Activated CD4-positive, alpha-beta T cell treated with anti-CD3 and anti-CD28 coated beads, Interleukin-2, amount 10 ng/mL, durations not matched to agents 7 days and 5 days (primary cell): ENCODE data around the gene GID8. TPM values are rescaled to one million over a fixed set of nuclear protein-coding genes. Genes with fewer than 3 reads are reported as not detected.

ENCODE experiments used
- CTCF ChIA-PET: fragments of 350-600 bp; sonication (Branson Sonifier 250); formaldehyde crosslinking; loops from one replicate; lab custom pipeline; 2021; ENCODE audit warnings: antibody characterized with exemption; lab: Charles Lee
- POLR2A ChIA-PET: fragments of 350-600 bp; sonication (Branson Sonifier 250); formaldehyde crosslinking; loops from one replicate; lab custom pipeline; 2021; ENCODE audit warnings: antibody characterized with exemption; lab: Charles Lee
- DNase-seq: peaks from one replicate; pipeline ENCODE4 v3.0.0-alpha.2; 2020
- H3K27ac Mint-ChIP-seq: one replicate; pipeline ENCODE4 v1.8.0; 2021; ENCODE audit warnings: mild to moderate bottlenecking, moderate library complexity, mixed read lengths
- H3K27me3 Mint-ChIP-seq: one replicate; pipeline ENCODE4 v1.8.0; 2021; ENCODE audit warnings: mixed read lengths
- H3K36me3 Mint-ChIP-seq: one replicate; pipeline ENCODE4 v1.8.0; 2021; ENCODE audit warnings: low read depth, mixed read lengths
- H3K4me1 Mint-ChIP-seq: one replicate; pipeline ENCODE4 v1.8.0; 2021; ENCODE audit warnings: mixed read lengths
- H3K4me3 Mint-ChIP-seq: one replicate; pipeline ENCODE4 v1.8.0; 2021; ENCODE audit warnings: mild to moderate bottlenecking, moderate library complexity, mixed read lengths
- H3K9me3 Mint-ChIP-seq: one replicate; pipeline ENCODE4 v1.8.0; 2021; ENCODE audit warnings: mixed read lengths
- total RNA-seq, 2 experiments: library from RNA; stranded (reverse); gene quantifications; one replicate each; pipeline ENCODE4 v1.2.3, GENCODE V29; 2021

The GID8 gene
- total RNA-seq, 2 experiments from 2014 or later = 32.5 to 35.1 TPM

DNA sequence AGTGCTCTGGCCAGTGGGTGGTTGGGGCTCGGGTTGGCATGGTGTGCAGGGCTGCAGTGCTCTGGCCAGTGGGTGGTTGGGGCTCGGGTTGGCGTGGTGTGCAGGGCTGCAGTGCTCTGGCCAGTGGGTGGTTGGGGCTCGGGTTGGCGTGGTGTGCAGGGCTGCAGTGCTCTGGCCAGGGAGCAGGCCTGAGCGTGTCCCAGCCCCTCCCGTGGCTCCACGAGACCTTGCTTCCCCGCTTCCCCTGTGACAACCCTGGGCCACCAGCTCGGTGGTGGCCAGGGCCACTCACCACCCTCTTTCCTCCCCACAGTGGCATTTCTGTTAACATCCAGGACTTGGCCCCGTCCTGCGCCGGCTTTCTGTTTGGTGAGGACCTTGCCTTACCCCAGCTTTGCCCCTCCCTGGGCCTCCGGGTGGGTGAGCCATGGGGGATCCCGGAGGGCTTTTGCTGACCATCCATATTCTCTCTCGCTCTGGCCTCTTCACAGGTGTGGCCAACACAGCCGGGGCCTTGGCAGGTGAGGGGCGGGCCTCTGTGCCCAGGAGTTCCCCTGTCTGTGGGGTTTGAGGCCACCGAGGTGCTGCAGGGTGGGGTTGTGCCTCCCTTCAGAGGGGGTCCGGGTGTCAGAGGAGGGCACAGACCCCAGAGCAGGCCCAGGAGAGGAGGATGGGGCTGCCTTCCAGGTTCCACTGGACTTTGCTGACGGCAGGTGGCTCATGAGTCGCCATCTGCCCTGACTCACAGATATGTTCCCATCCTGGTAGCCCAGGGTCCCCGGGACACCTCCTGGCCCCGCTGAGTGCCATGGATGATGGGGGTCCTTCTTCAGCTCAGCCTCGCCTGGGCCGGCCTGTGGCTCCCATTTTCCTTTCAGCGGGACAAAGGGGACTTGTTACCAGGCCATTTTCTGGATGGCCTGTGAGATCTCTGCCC, 28.5 kb downstream of the GID8 start:
- ChIA-PET CTCF (interaction anchor here (0.5 to 1.3 kb wide), 4 partner anchors 12 to 92 kb away, joined by 3 to 5 read pairs (median 3); no protein-coding TSS in a partner anchor), POLR2A (no interaction called here)
- H3K36me3 Mint-ChIP-seq = no peaks in the 10 kb centered on the region
- H3K4me1 Mint-ChIP-seq = peaks cover 2% of the 10 kb centered on the region
- peaks cover 3% of the 10 kb centered on the region for H3K27me3 Mint-ChIP-seq
- no peak overlapping the region for H3K4me3 Mint-ChIP-seq
- H3K27ac Mint-ChIP-seq = no peak overlapping the region
- no peaks in the 10 kb centered on the region for H3K9me3 Mint-ChIP-seq
- no peak for DNase-seq

DNA sequence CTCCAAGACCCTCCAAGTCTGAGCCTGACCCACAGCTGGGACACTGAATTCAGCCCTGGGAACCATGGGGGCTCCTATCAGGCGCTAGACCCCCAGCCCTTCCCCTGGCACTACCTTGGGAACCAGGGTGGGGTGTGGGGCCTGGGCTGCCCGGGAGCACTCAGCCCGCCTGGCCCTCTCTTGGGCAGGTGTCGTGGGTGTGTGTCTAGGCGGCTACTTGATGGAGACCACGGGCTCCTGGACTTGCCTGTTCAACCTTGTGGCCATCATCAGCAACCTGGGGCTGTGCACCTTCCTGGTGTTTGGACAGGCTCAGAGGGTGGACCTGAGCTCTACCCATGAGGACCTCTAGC, 29.2 kb downstream of the GID8 start:
- H3K9me3 Mint-ChIP-seq = no peaks in the 10 kb centered on the region
- no peak for DNase-seq
- no peak overlapping the region for H3K27ac Mint-ChIP-seq
- ChIA-PET CTCF (interaction anchor here (0.6 to 1.6 kb wide), 4 partner anchors 10 to 42 kb away, joined by 3 to 5 read pairs (median 3); no protein-coding TSS in a partner anchor), POLR2A (no interaction called here)
- H3K27me3 Mint-ChIP-seq = peaks cover 9% of the 10 kb centered on the region
- H3K4me3 Mint-ChIP-seq = no peak overlapping the region
- no peaks in the 10 kb centered on the region for H3K36me3 Mint-ChIP-seq
- H3K4me1 Mint-ChIP-seq = peaks cover 9% of the 10 kb centered on the region

DNA sequence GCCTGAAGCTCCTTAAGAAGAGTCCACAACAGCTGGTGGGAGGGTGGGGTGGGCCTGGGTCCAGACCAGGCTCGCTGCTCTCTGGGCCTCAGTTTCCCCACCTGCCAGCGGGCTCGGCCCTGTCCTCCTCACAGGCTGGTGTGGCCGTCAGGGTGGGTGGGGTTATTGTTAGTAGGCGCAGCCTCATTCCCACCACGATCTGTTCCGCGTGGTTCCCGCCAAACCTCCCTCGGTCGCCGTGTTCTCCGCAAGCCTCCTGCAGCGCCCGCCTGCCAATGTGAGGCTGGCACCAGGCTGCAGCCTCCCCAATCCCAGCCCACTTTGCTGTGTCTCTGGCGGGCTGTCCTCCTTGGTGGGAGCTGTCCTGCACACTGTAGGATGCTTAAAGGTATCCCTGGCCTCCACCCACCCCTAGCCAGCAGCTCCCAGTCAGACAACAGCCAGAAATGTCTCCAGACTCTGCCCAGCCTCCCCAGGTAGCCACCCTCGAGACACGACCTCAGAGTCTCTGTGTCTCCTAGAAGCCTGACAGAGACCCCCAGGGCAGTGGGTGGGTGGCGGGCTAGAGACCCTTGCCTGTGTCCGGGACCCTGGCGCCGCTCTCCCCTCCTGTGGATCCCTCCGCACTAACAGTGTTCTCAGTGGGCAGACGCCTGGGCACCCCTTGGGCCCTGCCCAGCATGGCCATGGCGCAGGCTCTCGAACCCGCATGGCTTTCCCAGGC, 29.8 kb downstream of the GID8 start:
- POLR2A ChIA-PET = no interaction called here
- CTCF ChIA-PET = interaction anchor here (1.3 to 1.6 kb wide), 2 partner anchors 10 to 13 kb away, joined by 3 to 5 read pairs; no protein-coding TSS in a partner anchor
- peaks cover 13% of the 10 kb centered on the region for H3K4me1 Mint-ChIP-seq
- no peak overlapping the region for H3K27ac Mint-ChIP-seq
- DNase-seq = no peak
- no peaks in the 10 kb centered on the region for H3K36me3 Mint-ChIP-seq
- H3K27me3 Mint-ChIP-seq = peaks cover 13% of the 10 kb centered on the region
- H3K9me3 Mint-ChIP-seq = no peaks in the 10 kb centered on the region
- no peak overlapping the region for H3K4me3 Mint-ChIP-seq

- ChIA-PET CTCF (interaction anchor here (1.6 kb wide), 1 partner anchor 9 kb away, joined by 3 read pairs; no protein-coding TSS in a partner anchor), POLR2A (no interaction called here)
- Mint-ChIP-seq H3K4me3 (no peak overlapping the region), H3K4me1 (peaks cover 13% of the 10 kb centered on the region), H3K27me3 (peaks cover 19% of the 10 kb centered on the region), H3K27ac (no peak overlapping the region), H3K36me3 (no peaks in the 10 kb centered on the region), H3K9me3 (no peaks in the 10 kb centered on the region)
- no peak for DNase-seq
These were observed 30.6 kb downstream of the GID8 start for GRCh38 chr20:62968378-62969178.

GRCh38 chr20:62969179-62969760, 31.3 kb downstream of the GID8 start:
- no peaks in the 10 kb centered on the region for H3K9me3 Mint-ChIP-seq

DNA sequence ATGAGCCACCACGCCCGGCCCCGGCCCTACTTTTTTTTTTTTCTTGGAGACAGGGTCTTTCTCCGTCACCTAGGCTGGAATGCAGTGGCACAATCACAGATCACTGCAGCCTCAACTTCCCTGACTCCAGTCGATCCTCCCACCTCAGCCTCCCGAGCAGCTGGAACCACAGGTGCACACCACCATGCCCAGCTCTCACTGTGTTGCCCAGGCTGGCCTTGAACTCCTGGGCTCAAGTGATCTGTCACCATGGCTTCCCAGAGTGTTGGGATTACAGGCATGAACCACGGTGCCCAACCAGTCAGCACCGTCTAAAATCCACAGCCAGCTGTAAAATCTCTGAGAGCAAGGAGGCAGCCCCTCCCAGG, 32.0 kb downstream of the GID8 start:
- Mint-ChIP-seq H3K27me3 (peaks cover 32% of the 10 kb centered on the region), H3K27ac (no peak overlapping the region), H3K9me3 (no peaks in the 10 kb centered on the region), H3K4me3 (no peak overlapping the region), H3K36me3 (no peaks in the 10 kb centered on the region), H3K4me1 (peaks cover 13% of the 10 kb centered on the region)
- ChIA-PET CTCF (interaction anchor here (1.2 to 1.6 kb wide), 2 partner anchors 13 to 39 kb away, joined by 6 read pairs; no protein-coding TSS in a partner anchor), POLR2A (no interaction called here)
- no peak for DNase-seq

More at GRCh38 chr20:62969179-62969760, 31.3 kb downstream of the GID8 start:
- H3K27ac Mint-ChIP-seq = no peak overlapping the region
- peaks cover 13% of the 10 kb centered on the region for H3K4me1 Mint-ChIP-seq
- POLR2A ChIA-PET = no interaction called here
- no peak overlapping the region for H3K4me3 Mint-ChIP-seq
- peaks cover 26% of the 10 kb centered on the region for H3K27me3 Mint-ChIP-seq
- no peak for DNase-seq
- no peaks in the 10 kb centered on the region for H3K36me3 Mint-ChIP-seq
- CTCF ChIA-PET = interaction anchor here (1.6 kb wide), 1 partner anchor 12 kb away, joined by 6 read pairs; no protein-coding TSS in a partner anchor

- ChIA-PET POLR2A (no interaction called here), CTCF (interaction anchor here (1.2 to 1.6 kb wide), 2 partner anchors 14 to 39 kb away, joined by 6 read pairs; no protein-coding TSS in a partner anchor)
- no peak for DNase-seq
- Mint-ChIP-seq H3K4me1 (peaks cover 13% of the 10 kb centered on the region), H3K27me3 (peaks cover 35% of the 10 kb centered on the region), H3K27ac (no peak overlapping the region), H3K36me3 (no peaks in the 10 kb centered on the region), H3K9me3 (no peaks in the 10 kb centered on the region), H3K4me3 (no peak overlapping the region)
These were observed 32.6 kb downstream of the GID8 start for GRCh38 chr20:62970307-62971210.

DNA sequence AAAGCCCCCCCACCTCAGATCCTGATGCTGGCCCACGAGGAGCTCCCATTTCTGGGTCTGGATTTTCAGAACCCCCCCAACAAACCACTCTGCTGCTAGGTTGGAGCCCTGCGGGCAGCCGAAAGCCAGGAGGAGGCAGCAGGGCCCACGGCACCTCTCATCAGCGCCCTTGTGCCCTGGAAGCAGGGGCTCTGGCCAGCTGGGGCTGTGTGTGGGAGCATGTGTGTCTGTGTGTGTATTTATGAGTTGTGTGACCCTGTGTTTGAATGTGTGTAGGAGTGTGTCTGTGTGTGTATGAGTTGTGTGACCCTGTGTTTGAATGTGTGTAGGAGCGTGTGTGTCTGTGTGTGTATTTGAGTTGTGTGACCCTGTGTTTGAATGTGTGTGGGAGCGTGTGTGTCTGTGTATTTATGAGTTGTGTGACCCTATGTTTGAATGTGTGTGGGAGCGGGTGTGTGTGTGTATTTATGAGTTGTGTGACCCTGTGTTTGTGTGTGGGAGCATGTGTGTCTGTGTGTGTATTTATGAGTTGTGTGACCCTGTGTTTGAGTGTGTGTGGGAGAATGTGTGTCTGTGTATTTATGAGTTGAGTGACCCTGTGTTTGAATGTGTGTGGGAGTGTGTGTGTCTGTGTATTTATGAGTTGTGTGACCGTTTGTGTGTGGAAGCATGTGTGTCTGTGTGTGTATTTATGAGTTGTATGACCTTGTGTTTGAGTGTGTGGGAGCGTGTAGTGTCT, 33.4 kb downstream of the GID8 start:
- ChIA-PET CTCF (interaction anchor here (1.2 to 1.9 kb wide), 5 partner anchors 14 to 84 kb away, joined by 3 to 6 read pairs (median 6); no protein-coding TSS in a partner anchor), POLR2A (no interaction called here)
- peaks cover 15% of the 10 kb centered on the region for H3K4me1 Mint-ChIP-seq
- H3K9me3 Mint-ChIP-seq = no peaks in the 10 kb centered on the region
- H3K4me3 Mint-ChIP-seq = no peak overlapping the region
- DNase-seq = no peak
- no peaks in the 10 kb centered on the region for H3K36me3 Mint-ChIP-seq
- peaks cover 41% of the 10 kb centered on the region for H3K27me3 Mint-ChIP-seq
- H3K27ac Mint-ChIP-seq = peak overlapping the region; percentile 5

DNA sequence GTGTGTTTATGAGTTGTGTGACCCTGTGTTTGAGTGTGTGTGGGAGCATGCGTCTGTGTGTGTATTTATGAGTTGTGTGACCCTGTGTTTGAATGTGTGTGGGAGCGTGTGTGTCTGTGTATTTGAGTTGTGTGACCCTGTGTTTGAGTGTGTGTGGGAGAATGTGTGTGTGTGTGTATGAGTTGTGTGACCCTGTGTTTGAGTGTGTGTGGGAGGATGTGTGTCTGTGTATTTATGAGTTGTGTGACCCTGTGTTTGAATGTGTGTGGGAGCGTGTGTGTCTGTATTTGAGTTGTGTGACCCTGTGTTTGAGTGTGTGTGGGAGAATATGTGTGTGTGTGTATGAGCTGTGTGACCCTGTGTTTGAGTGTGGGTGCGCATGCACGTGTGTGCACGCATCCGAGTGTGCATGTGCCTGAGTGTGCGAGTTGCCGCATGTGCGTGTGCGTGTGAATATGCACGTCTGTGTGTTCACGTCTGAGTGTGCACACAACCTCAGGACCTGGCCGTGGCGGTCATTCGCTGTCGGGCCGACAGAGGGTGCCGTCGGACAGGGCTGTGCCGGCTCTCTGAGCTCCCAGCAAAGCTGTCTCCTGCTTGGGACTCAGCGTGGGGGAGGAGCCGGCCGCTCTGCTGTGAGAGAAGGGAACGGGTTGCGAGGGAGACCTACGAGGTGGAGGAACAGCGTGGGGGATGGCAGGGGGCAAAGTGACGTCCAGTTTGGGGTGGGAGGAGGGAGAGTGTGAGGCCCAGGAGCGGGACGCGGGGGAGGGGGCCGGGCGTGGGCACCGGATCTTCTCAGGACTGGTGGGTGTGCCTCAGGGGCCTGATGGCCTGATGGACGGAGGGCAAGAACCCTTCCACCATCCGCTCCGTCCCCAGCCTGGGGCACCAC, 34.2 kb downstream of the GID8 start:
- peak; percentile 86 for DNase-seq
- H3K27ac Mint-ChIP-seq = peak overlapping the region; percentile 5
- H3K9me3 Mint-ChIP-seq = no peaks in the 10 kb centered on the region
- no peak overlapping the region for H3K4me3 Mint-ChIP-seq
- peaks cover 45% of the 10 kb centered on the region for H3K27me3 Mint-ChIP-seq
- ChIA-PET POLR2A (no interaction called here), CTCF (interaction anchor here (0.6 to 1.9 kb wide), 21 partner anchors 8 to 288 kb away, joined by 3 to 11 read pairs (median 4); partner anchors contain the start of genes BHLHE23 and TCFL5)
- no peaks in the 10 kb centered on the region for H3K36me3 Mint-ChIP-seq
- H3K4me1 Mint-ChIP-seq = peaks cover 17% of the 10 kb centered on the region
